Measurements from ENCODE around the gene RHBDF1. TPM values are rescaled to one million over a fixed set of nuclear protein-coding genes. Genes with fewer than 3 reads are reported as not detected.

Gene RHBDF1
- total RNA-seq, 1 donor from 2014 or later, result 86.9 TPM

- no peak overlapping the region for H3K4me3 ChIP-seq
- no peak for TF ChIP-seq POLR2A (IDR thresholded peaks at IDR 0.05)
- TF ChIP-seq POLR2AphosphoS5 (IDR thresholded peaks at IDR 0.05; ENCODE audit: insufficient read depth in 1 of 2, low read depth in 1 of 2), result no peak
- TF ChIP-seq CTCF (IDR thresholded peaks at IDR 0.05), result no peak
- peak in 1 of 2 donors; percentile 85 for DNase-seq (ENCODE audit: extremely low spot score in 2 of 2)
- H3K27ac ChIP-seq, result no peak overlapping the region
- intact Hi-C loops (cut with DNase I), result no loop called here
- H3K27me3 ChIP-seq, result no peaks in the 10 kb centered on the region
- H3K36me3 ChIP-seq, result no peaks in the 10 kb centered on the region
- no peaks in the 10 kb centered on the region for H3K4me1 ChIP-seq
- no peaks in the 10 kb centered on the region for H3K9me3 ChIP-seq
These were observed 62.3 kb downstream of the RHBDF1 start for GRCh38 chr16:9903-10665.

Small RNA genes within 50 kb of the gene (microRNA-seq; reads per million reads assigned to microRNA genes)
- gene MIR6859-4 (ENCODE audit: borderline number of aligned reads, borderline replicate concordance), result not detected

Small RNA genes within 50 kb of the gene (small RNA-seq; reads per million reads assigned to genes)
- not detected for gene MIR6859-4
- gene Z69720.2, result not detected

Other genes starting within 250 kb of the RHBDF1 start
- gene POLR3K, start 19.0 kb downstream of the RHBDF1 start, total RNA-seq, result 12.8 TPM
- 15.0 TPM for gene SNRNP25, start 18.8 kb downstream of the RHBDF1 start, total RNA-seq
- gene MPG, start 5.6 kb upstream of the RHBDF1 start, total RNA-seq, result 124 TPM
- 29.2 TPM for gene NPRL3, start 66.0 kb upstream of the RHBDF1 start, total RNA-seq
- not detected for gene HBZ, start 80.0 kb upstream of the RHBDF1 start, total RNA-seq
- gene HBM, start 93.3 kb upstream of the RHBDF1 start, total RNA-seq, result not detected
- 697 TPM for gene HBA2, start 100.2 kb upstream of the RHBDF1 start, total RNA-seq
- gene HBA1, start 104.0 kb upstream of the RHBDF1 start, total RNA-seq, result 523 TPM
- not detected for gene HBQ1, start 107.8 kb upstream of the RHBDF1 start, total RNA-seq
- gene LUC7L, start 156.8 kb upstream of the RHBDF1 start, total RNA-seq, result 79.3 TPM
- gene FAM234A, start 162.2 kb upstream of the RHBDF1 start, total RNA-seq, result 23.3 TPM
- gene RGS11, start 203.3 kb upstream of the RHBDF1 start, total RNA-seq, result 5.4 TPM
- not detected for gene ARHGDIG, start 208.0 kb upstream of the RHBDF1 start, total RNA-seq
- gene PDIA2, start 210.5 kb upstream of the RHBDF1 start, total RNA-seq, result not detected